GM12892 (cell line): ENCODE measurements around the gene CPA5.

Source experiments
- POLR2A ChIP-seq: IDR thresholded peaks from 2 replicates; pipeline ENCODE4 v1.6.1; 2011; ENCODE audit warnings: low read depth, low read length, control low read depth
- POLR2AphosphoS5 ChIP-seq: IDR thresholded peaks from 2 replicates; pipeline ENCODE4 v1.6.1; 2011; ENCODE audit warnings: low read depth, low read length, control low read depth

DNA sequence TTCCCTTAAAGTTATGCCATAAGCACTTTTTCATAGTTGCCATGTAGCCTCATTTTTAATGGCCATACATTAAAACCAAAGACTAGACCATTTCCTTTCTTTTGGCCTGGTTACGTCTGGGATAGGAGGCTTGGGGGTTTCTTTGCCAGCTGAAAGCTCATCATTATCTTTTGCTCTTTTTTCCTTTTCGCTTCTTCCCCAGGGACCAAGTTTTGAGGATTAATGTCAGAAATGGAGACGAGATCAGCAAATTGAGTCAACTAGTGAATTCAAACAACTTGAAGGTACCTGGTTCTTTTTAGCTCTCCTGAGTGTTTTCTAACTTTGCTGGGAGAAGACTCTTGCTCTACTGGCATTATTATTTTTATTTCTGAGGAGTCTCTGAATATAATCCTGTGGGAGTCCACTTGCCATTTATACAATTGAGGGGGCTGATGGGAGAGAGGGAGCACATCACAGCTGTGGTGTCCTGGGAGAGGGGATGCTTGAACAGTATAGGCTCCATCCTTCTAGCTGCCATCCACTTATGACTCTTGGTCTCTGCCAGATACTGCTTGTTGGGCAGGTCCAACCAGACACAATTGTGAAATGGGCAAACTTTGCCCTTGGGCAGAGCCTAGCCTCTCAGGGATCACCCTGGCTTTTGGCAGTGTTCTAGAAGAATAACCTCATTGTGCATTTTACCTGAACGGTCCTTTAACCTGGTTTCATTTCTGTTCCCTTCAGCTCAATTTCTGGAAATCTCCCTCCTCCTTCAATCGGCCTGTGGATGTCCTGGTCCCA, 45.9 kb upstream of the CPA5 start:
- TF ChIP-seq POLR2A (no peak), POLR2AphosphoS5 (no peak)
